CD4-positive, alpha-beta T cell (primary cell): ENCODE measurements around the gene SLC16A11. TPM values are rescaled to one million over a fixed set of nuclear protein-coding genes. Genes with fewer than 3 reads are reported as not detected.

ENCODE experiments used
- ATAC-seq: fragments of 200-7000 bp; cut with Tn5 transposase; one replicate; pipeline ENCODE4 v1.10.0; 2022; ENCODE audit warnings: mild to moderate bottlenecking; ENCODE audit not compliant: poor library complexity
- CTCF ChIA-PET: fragments of 350-600 bp; sonication (Branson Sonifier 250); formaldehyde crosslinking; loops from one replicate; lab custom pipeline; 2021; ENCODE audit warnings: antibody characterized with exemption, inconsistent platforms; lab: Charles Lee
- POLR2A ChIA-PET: fragments of 350-600 bp; sonication (Branson Sonifier 250); formaldehyde crosslinking; loops from one replicate; lab custom pipeline; 2021; ENCODE audit warnings: antibody characterized with exemption, inconsistent platforms; lab: Charles Lee
- DNase-seq, 14 experiments: peaks; one replicate each; pipeline ENCODE4 v3.0.0-alpha.2; 2013 to 2020; ENCODE audit warnings: mixed read lengths in 2 of 14
- H3K27ac ChIP-seq, 2 donors: one replicate each; pipeline versions ENCODE4 v1.5.1 to v1.7.0; 2013; ENCODE audit warnings: low read length in 2 of 2, low read depth in 1 of 2, mild to moderate bottlenecking in 1 of 2
- H3K27me3 ChIP-seq, 2 experiments: 1 replicate in 1 of 2; 2 replicates in 1 of 2; pipeline versions ENCODE4 v1.6.1 to v1.7.0; 2013; ENCODE audit warnings: low read length in 2 of 2, control low read depth in 1 of 2, mild to moderate bottlenecking in 1 of 2, moderate library complexity in 1 of 2; ENCODE audit not compliant: insufficient read depth in 2 of 2, control insufficient read depth in 1 of 2
- H3K36me3 ChIP-seq: one replicate; pipeline ENCODE4 v1.6.1; 2013; ENCODE audit warnings: low read length, control low read depth; ENCODE audit not compliant: insufficient read depth
- H3K4me1 ChIP-seq: one replicate; pipeline ENCODE4 v1.6.1; 2013; ENCODE audit warnings: low read length, control low read depth; ENCODE audit not compliant: insufficient read depth
- H3K4me3 ChIP-seq: one replicate; pipeline ENCODE4 v1.5.1; 2013; ENCODE audit warnings: mild to moderate bottlenecking, low read length, moderate library complexity
- H3K9me3 ChIP-seq, 2 experiments: 1 replicate in 1 of 2; 2 replicates in 1 of 2; pipeline versions ENCODE4 v1.6.1 to v1.7.0; 2013; ENCODE audit warnings: low read length in 2 of 2, mild to moderate bottlenecking in 2 of 2, control low read depth in 1 of 2, moderate library complexity in 1 of 2; ENCODE audit not compliant: control insufficient read depth in 1 of 2, insufficient read depth in 1 of 2
- H3K27ac Mint-ChIP-seq: one replicate; pipeline ENCODE4 v1.8.0; 2020; ENCODE audit warnings: mixed read lengths
- H3K27me3 Mint-ChIP-seq: one replicate; pipeline ENCODE4 v1.8.0; 2021; ENCODE audit warnings: mixed read lengths
- H3K36me3 Mint-ChIP-seq: one replicate; pipeline ENCODE4 v1.8.0; 2021; ENCODE audit warnings: low read depth, mixed read lengths
- H3K4me1 Mint-ChIP-seq: one replicate; pipeline ENCODE4 v1.8.0; 2021; ENCODE audit warnings: low read depth, mixed read lengths
- H3K4me3 Mint-ChIP-seq: one replicate; pipeline ENCODE4 v1.8.0; 2020; ENCODE audit warnings: mild to moderate bottlenecking, mixed read lengths
- H3K9me3 Mint-ChIP-seq: one replicate; pipeline ENCODE4 v1.8.0; 2020; ENCODE audit warnings: mixed read lengths
- intact Hi-C, 2 experiments: fragments of 100-400 bp; cut with DNase I in 1 of 2; cut with micrococcal nuclease in 1 of 2; formaldehyde crosslinking; loops; one replicate each; pipeline versions ENCODE4 v1.15.1 to v1.9.0; 2023 to 2025; cut with DNase I, micrococcal nuclease
- total RNA-seq, 174 experiments: library from RNA in 2 of 174; stranded (reverse) in 2 of 174; gene quantifications; one replicate each; pipeline ENCODE4 v1.2.3 and lab custom pipeline; 2021 to 2026
- TF ChIP-seq, protein P1 (sequence below): fragments of 200-600 bp; IDR thresholded peaks from one replicate; pipeline ENCODE4 v1.8.0; 2022; ENCODE audit warnings: antibody characterized with exemption, mild to moderate bottlenecking

Gene SLC16A11
- total RNA-seq, 2 experiments from 2014 or later: 1.1 to 1.4 TPM

DNA sequence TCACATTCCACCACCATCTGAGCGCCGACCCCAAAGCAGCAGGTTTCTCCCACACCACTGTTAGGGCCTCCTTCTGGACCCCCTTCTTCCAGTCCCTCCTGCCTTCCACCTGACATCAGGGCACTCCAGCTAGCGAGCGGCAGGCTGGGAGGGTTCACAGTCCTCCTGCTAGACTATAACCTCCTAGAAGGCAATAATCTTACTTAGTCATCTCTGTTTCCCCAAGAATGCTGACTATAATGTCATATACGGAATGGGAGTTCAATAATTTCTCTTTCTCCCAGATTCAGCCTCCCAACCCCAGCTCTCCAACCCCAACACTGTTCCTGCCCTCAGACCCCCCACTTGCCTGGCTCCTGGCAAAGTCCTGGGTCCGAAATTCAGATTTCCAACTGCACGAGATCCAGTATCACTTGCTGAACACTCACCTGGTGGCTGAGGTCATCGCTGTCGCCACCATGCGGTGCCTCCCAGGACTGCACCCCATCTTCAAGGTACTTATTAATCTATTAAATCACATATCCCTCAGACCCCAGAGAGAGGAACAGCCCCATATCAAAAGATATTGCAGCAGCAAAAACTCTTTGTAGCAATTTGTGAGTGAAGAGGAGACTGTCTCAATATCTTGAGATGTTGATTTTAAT, 42.5 kb downstream of the SLC16A11 start:
- peaks cover 69% of the 10 kb centered on the region for H3K36me3 ChIP-seq
- ATAC-seq: no peak
- H3K9me3 ChIP-seq: no peaks in the 10 kb centered on the region
- H3K4me3 Mint-ChIP-seq: no peak overlapping the region
- DNase-seq: peak in 8 of 14 experiments; percentile 38 to 73 (median 50)
- POLR2A ChIA-PET: no interaction called here
- H3K4me3 ChIP-seq: no peak overlapping the region
- no peak overlapping the region for H3K27ac ChIP-seq
- CTCF ChIA-PET: interaction anchor here (1.0 to 5.4 kb wide), 3 partner anchors 20 to 91 kb away, joined by 4 to 43 read pairs (median 4); no protein-coding TSS in a partner anchor
- H3K4me1 Mint-ChIP-seq: peaks cover 7% of the 10 kb centered on the region
- H3K27me3 Mint-ChIP-seq: no peaks in the 10 kb centered on the region
- intact Hi-C loops: loop anchor here in 1 of 2 experiments (5.0 to 10.0 kb wide), 3 partner anchors 334 to 1417 kb away; partner anchors contain the start of gene NLRP1
- H3K4me1 ChIP-seq: peaks cover 7% of the 10 kb centered on the region
- H3K36me3 Mint-ChIP-seq: peaks cover 79% of the 10 kb centered on the region
- peak overlapping the region; percentile 2 for H3K27ac Mint-ChIP-seq
- TF ChIP-seq, protein P1, sequence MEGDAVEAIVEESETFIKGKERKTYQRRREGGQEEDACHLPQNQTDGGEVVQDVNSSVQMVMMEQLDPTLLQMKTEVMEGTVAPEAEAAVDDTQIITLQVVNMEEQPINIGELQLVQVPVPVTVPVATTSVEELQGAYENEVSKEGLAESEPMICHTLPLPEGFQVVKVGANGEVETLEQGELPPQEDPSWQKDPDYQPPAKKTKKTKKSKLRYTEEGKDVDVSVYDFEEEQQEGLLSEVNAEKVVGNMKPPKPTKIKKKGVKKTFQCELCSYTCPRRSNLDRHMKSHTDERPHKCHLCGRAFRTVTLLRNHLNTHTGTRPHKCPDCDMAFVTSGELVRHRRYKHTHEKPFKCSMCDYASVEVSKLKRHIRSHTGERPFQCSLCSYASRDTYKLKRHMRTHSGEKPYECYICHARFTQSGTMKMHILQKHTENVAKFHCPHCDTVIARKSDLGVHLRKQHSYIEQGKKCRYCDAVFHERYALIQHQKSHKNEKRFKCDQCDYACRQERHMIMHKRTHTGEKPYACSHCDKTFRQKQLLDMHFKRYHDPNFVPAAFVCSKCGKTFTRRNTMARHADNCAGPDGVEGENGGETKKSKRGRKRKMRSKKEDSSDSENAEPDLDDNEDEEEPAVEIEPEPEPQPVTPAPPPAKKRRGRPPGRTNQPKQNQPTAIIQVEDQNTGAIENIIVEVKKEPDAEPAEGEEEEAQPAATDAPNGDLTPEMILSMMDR: peak; percentile 51
- H3K27me3 ChIP-seq: no peaks in the 10 kb centered on the region
- H3K9me3 Mint-ChIP-seq: no peaks in the 10 kb centered on the region

DNA sequence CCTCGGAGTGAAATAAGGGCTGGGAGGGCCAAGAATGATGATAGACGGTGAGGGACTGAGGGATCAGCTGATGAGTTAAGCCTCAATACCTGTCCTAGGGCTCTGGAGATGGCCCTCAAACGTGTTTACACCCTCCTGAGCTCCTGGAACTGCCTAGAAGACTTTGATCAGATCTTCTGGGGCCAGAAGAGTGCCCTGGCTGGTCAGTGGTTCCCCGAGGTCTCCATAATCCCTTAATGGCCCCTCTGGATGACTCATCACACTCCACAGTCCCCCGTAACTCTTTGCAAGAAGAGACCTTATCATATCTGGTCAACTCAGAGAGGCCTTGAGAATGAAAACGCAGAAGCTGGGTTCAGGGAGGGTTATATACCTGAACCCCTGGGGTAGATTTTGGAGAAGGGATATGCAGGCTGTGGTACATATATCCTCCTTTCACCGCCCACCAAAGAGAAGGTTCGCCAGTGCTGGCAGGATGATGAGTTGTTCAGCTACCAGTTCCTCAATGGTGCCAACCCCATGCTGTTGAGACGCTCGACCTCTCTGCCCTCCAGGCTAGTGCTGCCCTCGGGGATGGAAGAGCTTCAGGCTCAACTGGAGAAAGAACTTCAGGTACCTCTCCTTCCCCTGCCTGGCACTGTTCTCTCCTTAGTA, 44.9 kb downstream of the SLC16A11 start:
- Mint-ChIP-seq H3K36me3 (peaks cover 72% of the 10 kb centered on the region), H3K9me3 (no peaks in the 10 kb centered on the region), H3K27ac (no peak overlapping the region), H3K4me1 (no peaks in the 10 kb centered on the region), H3K4me3 (no peak overlapping the region), H3K27me3 (no peaks in the 10 kb centered on the region)
- POLR2A ChIA-PET: interaction anchor here (0.6 kb wide), 1 partner anchor 28 kb away, joined by 3 read pairs; no protein-coding TSS in a partner anchor
- intact Hi-C loops: no loop called here
- ATAC-seq (no peak), DNase-seq (no peak)
- Histone ChIP-seq H3K4me3 (no peak overlapping the region), H3K27me3 (no peaks in the 10 kb centered on the region), H3K4me1 (peaks cover 4% of the 10 kb centered on the region), H3K9me3 (no peaks in the 10 kb centered on the region), H3K27ac (no peak overlapping the region), H3K36me3 (peaks cover 63% of the 10 kb centered on the region)
- CTCF ChIA-PET: interaction anchor here (0.7 kb wide), 1 partner anchor 23 kb away, joined by 3 read pairs; no protein-coding TSS in a partner anchor
- TF ChIP-seq, protein P1: no peak

DNA sequence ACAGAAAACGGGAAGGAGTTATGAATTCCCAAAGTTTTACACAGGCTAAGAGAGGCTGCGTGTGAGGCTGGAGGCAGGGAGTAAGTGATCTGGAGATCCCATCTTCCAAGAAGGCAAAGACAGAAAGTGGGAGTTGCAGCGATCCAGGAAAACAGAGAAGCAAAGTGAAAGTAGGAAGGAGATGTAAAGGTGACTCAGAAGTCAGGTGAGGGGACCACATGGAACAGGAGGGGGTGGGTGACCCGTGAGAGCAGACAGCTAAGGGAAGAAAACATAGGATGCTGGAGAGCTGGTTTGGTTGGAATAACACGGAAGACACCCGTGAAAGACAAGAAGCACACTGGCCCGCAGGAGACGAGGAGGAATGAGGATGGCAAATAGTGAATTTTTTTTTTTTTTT, 46.7 kb downstream of the SLC16A11 start:
- no peak overlapping the region for H3K4me3 Mint-ChIP-seq
- Histone ChIP-seq H3K27me3 (no peaks in the 10 kb centered on the region), H3K9me3 (no peaks in the 10 kb centered on the region), H3K4me1 (peaks cover 4% of the 10 kb centered on the region), H3K36me3 (peaks cover 52% of the 10 kb centered on the region), H3K27ac (no peak overlapping the region), H3K4me3 (no peak overlapping the region)
- peaks cover 60% of the 10 kb centered on the region for H3K36me3 Mint-ChIP-seq
- intact Hi-C loops: no loop called here
- ChIA-PET POLR2A (no interaction called here), CTCF (no interaction called here)
- H3K9me3 Mint-ChIP-seq: no peaks in the 10 kb centered on the region
- no peaks in the 10 kb centered on the region for H3K27me3 Mint-ChIP-seq
- ATAC-seq: no peak
- DNase-seq: no peak
- H3K27ac Mint-ChIP-seq: peak overlapping the region; percentile 40
- TF ChIP-seq, protein P1: no peak
- no peaks in the 10 kb centered on the region for H3K4me1 Mint-ChIP-seq
